ENCODE data around the gene RNF223.

Gene RNF223

DNA sequence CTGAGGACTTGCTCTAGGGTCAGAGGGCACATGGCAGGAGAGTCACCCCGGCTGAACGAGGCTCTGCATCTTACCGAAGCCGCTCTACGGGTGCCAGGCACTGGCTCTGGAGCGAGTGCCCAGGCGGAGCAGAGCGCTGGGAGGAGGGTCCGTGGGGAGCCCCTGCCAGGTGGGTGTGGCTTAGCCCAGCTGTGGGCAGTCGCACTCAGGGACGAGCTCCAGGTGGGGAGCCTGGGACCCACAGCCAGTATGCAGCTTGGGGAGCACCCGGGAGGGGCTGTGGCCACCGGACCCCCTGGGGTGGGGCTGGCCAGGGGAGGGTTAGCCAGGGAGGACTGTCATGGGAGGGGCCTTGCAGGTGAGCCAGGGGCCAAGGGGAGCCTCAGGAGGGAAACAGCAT is 50.4 kb downstream of the RNF223 start:
- H2AK5ac ChIP-seq (ENCODE audit: low read length) = no peak overlapping the region
- no peak overlapping the region for H3K4ac ChIP-seq (ENCODE audit: low read depth, low read length)
- no peaks in the 10 kb centered on the region for H3K27me3 ChIP-seq (ENCODE audit: insufficient read depth, low read length, poor library complexity)
- no peaks in the 10 kb centered on the region for H3K79me2 ChIP-seq (ENCODE audit: control insufficient read depth, insufficient read depth, low read length)
- no peak overlapping the region for H4K8ac ChIP-seq (ENCODE audit: low read depth, low read length)
- no peak overlapping the region for H3K9ac ChIP-seq (ENCODE audit: low read length)
- DNase-seq = no peak
- no peak overlapping the region for H3K27ac ChIP-seq (ENCODE audit: low read depth, low read length)
- H2BK5ac ChIP-seq (ENCODE audit: low read length) = no peak overlapping the region
- H3K56ac ChIP-seq (ENCODE audit: low read length) = no peak overlapping the region
- H2BK120ac ChIP-seq (ENCODE audit: low read depth, low read length) = no peak overlapping the region
- H3K23ac ChIP-seq (ENCODE audit: low read length) = peak overlapping the region; percentile 66
- H3K18ac ChIP-seq (ENCODE audit: low read length) = no peak overlapping the region
- H3K4me2 ChIP-seq (ENCODE audit: low read length) = no peak overlapping the region
- no CpG with 5 or more reads among the region's 13 CpGs for WGBS (ENCODE audit: extremely low coverage, insufficient coverage, low lambda C conversion rate)
- peaks cover 8% of the 10 kb centered on the region for H3K4me1 ChIP-seq (ENCODE audit: control insufficient read depth, low read depth, low read length)
- H3K36me3 ChIP-seq (ENCODE audit: control insufficient read depth, insufficient read depth, low read length) = no peaks in the 10 kb centered on the region
- H2BK15ac ChIP-seq (replicated peaks; ENCODE audit: low read depth) = no peak overlapping the region
- peaks cover 4% of the 10 kb centered on the region for H3K79me1 ChIP-seq (ENCODE audit: low read length)
- H4K5ac ChIP-seq (ENCODE audit: low read length) = no peak overlapping the region
- no peak overlapping the region for H3K4me3 ChIP-seq (ENCODE audit: low read length)

DNA sequence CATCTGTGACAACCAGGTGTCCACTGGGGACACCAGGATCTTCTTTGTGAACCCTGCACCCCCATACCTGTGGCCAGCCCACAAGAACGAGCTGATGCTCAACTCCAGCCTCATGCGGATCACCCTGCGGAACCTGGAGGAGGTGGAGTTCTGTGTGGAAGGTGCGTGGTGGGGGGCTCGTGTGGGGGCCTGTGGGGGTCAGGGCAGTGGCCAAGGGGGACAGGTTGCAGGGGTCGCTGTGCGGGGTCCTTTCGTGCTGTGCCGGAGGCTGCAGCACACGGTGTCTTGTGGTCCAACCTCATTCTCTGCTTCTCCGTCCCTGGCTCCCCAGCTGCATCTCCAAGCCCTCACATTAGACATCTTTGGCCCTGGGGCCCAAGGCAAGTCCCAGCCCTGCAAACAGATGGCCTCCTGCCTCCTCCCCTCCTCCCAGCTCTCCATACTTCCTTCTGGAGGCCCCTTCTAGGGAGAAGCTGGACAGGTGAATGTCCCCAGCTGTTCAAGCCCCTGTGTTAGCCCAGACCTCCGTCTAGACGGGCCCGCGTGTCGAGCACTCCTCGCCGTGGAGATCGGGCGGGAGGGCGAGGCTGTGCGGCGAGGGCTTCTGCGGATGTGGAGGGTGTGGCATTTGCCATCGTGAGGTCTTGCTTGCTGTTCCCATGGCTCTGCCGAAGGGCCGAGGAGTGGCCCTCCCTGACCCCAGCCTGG is 51.6 kb downstream of the RNF223 start:
- Histone ChIP-seq H3K56ac (ENCODE audit: low read length) (peak overlapping the region; percentile 25), H3K4me1 (ENCODE audit: control insufficient read depth, low read depth, low read length) (peaks cover 8% of the 10 kb centered on the region), H3K79me1 (ENCODE audit: low read length) (peaks cover 4% of the 10 kb centered on the region), H3K4me2 (ENCODE audit: low read length) (no peak overlapping the region), H3K79me2 (ENCODE audit: control insufficient read depth, insufficient read depth, low read length) (no peaks in the 10 kb centered on the region), H3K36me3 (ENCODE audit: control insufficient read depth, insufficient read depth, low read length) (no peaks in the 10 kb centered on the region), H3K4ac (ENCODE audit: low read depth, low read length) (no peak overlapping the region), H3K27me3 (ENCODE audit: insufficient read depth, low read length, poor library complexity) (no peaks in the 10 kb centered on the region), H2BK120ac (ENCODE audit: low read depth, low read length) (no peak overlapping the region), H2BK5ac (ENCODE audit: low read length) (no peak overlapping the region), H3K9ac (ENCODE audit: low read length) (no peak overlapping the region), H2BK15ac (replicated peaks; ENCODE audit: low read depth) (no peak overlapping the region), H3K4me3 (ENCODE audit: low read length) (no peak overlapping the region), H2AK5ac (ENCODE audit: low read length) (no peak overlapping the region), H3K27ac (ENCODE audit: low read depth, low read length) (no peak overlapping the region), H4K8ac (ENCODE audit: low read depth, low read length) (no peak overlapping the region), H3K23ac (ENCODE audit: low read length) (no peak overlapping the region), H3K18ac (ENCODE audit: low read length) (no peak overlapping the region), H4K5ac (ENCODE audit: low read length) (no peak overlapping the region)
- DNase-seq = no peak
- no CpG with 5 or more reads among the region's 27 CpGs for WGBS (ENCODE audit: extremely low coverage, insufficient coverage, low lambda C conversion rate)

DNA sequence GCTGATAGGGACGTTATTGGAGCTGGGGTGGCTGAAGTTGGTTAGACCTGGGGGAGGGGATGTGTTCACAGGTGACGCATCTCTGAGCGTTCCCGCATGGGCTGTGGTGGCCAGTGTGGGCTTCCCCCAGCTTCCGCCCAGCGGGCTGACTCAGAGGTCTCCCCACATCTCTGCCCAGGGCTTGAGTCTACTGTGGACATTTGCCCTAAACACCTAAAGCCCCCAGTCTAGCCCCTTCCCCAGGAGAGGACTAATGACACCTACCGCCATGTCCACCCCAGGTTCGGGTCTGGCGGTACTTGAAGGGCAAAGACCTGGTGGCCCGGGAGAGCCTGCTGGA is 52.2 kb downstream of the RNF223 start:
- H3K56ac ChIP-seq (ENCODE audit: low read length) = peak overlapping the region; percentile 49
- no peak overlapping the region for H2BK5ac ChIP-seq (ENCODE audit: low read length)
- H3K4ac ChIP-seq (ENCODE audit: low read depth, low read length) = no peak overlapping the region
- H3K27me3 ChIP-seq (ENCODE audit: insufficient read depth, low read length, poor library complexity) = no peaks in the 10 kb centered on the region
- H3K4me2 ChIP-seq (ENCODE audit: low read length) = no peak overlapping the region
- no peak overlapping the region for H3K23ac ChIP-seq (ENCODE audit: low read length)
- no peak overlapping the region for H2BK120ac ChIP-seq (ENCODE audit: low read depth, low read length)
- H4K8ac ChIP-seq (ENCODE audit: low read depth, low read length) = no peak overlapping the region
- no peak overlapping the region for H3K27ac ChIP-seq (ENCODE audit: low read depth, low read length)
- WGBS (ENCODE audit: extremely low coverage, insufficient coverage, low lambda C conversion rate) = no CpG with 5 or more reads among the region's 10 CpGs
- no peak overlapping the region for H2AK5ac ChIP-seq (ENCODE audit: low read length)
- H3K4me3 ChIP-seq (ENCODE audit: low read length) = no peak overlapping the region
- H3K79me1 ChIP-seq (ENCODE audit: low read length) = peaks cover 4% of the 10 kb centered on the region
- H3K18ac ChIP-seq (ENCODE audit: low read length) = no peak overlapping the region
- H2BK15ac ChIP-seq (replicated peaks; ENCODE audit: low read depth) = no peak overlapping the region
- H3K9ac ChIP-seq (ENCODE audit: low read length) = no peak overlapping the region
- no peak overlapping the region for H4K5ac ChIP-seq (ENCODE audit: low read length)
- peaks cover 8% of the 10 kb centered on the region for H3K4me1 ChIP-seq (ENCODE audit: control insufficient read depth, low read depth, low read length)
- no peaks in the 10 kb centered on the region for H3K36me3 ChIP-seq (ENCODE audit: control insufficient read depth, insufficient read depth, low read length)
- H3K79me2 ChIP-seq (ENCODE audit: control insufficient read depth, insufficient read depth, low read length) = no peaks in the 10 kb centered on the region
- no peak for DNase-seq

DNA sequence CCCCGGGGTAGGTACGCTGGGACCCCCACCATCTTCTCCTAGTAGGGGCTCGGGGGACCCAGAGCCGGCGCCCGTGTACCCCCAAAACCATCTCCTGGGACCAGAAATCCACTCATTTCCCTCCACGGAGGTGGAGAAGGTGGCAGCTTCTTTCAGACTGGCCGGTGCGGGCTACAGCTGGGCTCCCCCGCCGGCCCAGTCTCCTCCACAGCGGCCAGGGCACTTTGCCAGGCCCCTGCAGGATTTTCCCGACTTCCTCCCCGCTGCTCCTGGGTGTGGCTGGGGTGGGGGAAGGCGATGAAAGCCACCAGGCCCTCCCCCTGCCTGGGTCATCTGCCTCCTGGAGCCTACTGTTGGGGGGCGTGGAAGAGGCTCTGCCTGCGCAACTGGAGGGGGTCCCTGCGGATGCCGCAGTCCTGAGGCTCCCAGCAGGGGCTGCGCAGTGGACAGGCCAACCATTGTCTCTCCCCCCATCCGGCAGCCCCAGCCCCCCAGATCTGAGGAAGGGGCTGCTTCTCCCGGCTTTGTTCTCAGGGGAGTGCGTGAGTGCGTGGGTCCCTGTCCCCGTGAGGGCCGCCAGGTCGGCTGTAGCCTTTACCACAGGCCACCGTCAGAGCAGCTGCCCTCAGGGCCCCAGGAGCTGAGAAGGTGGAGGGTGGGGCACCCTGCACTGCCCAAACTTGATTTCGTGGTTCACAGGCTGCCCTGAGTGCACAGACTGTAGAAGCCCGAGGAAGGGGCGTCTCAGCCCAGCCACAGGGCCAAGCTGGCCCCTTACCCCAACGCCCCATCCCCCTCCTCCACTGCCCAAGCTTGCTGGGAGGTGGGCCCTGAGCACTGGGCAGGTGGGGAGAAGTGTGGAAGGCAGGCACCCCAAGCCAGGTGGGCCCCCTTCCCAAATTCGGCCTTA is 52.8 kb downstream of the RNF223 start:
- Histone ChIP-seq H2BK5ac (ENCODE audit: low read length) (no peak overlapping the region), H4K8ac (ENCODE audit: low read depth, low read length) (no peak overlapping the region), H2AK5ac (ENCODE audit: low read length) (no peak overlapping the region), H4K5ac (ENCODE audit: low read length) (no peak overlapping the region), H2BK15ac (replicated peaks; ENCODE audit: low read depth) (no peak overlapping the region), H3K9ac (ENCODE audit: low read length) (peak overlapping the region; percentile 68), H3K4me2 (ENCODE audit: low read length) (peak overlapping the region; percentile 57), H3K27me3 (ENCODE audit: insufficient read depth, low read length, poor library complexity) (no peaks in the 10 kb centered on the region), H3K56ac (ENCODE audit: low read length) (peak overlapping the region; percentile 76), H3K4me3 (ENCODE audit: low read length) (peak overlapping the region; percentile 15), H3K4me1 (ENCODE audit: control insufficient read depth, low read depth, low read length) (peaks cover 8% of the 10 kb centered on the region), H3K4ac (ENCODE audit: low read depth, low read length) (peak overlapping the region; percentile 81), H3K79me2 (ENCODE audit: control insufficient read depth, insufficient read depth, low read length) (no peaks in the 10 kb centered on the region), H3K23ac (ENCODE audit: low read length) (no peak overlapping the region), H3K18ac (ENCODE audit: low read length) (peak overlapping the region; percentile 95), H2BK120ac (ENCODE audit: low read depth, low read length) (no peak overlapping the region), H3K27ac (ENCODE audit: low read depth, low read length) (peak overlapping the region; percentile 38), H3K79me1 (ENCODE audit: low read length) (peaks cover 4% of the 10 kb centered on the region), H3K36me3 (ENCODE audit: control insufficient read depth, insufficient read depth, low read length) (no peaks in the 10 kb centered on the region)
- DNase-seq = peak; percentile 51
- no CpG with 5 or more reads among the region's 33 CpGs for WGBS (ENCODE audit: extremely low coverage, insufficient coverage, low lambda C conversion rate)

Measured in mesendoderm (in vitro differentiated cells).